Measurements from ENCODE around the gene ADD3.
"Not testable (repeated sequence)": the region's sequence is repeated elsewhere in the genome, so short reads cannot be mapped to it uniquely, and the experiment has no call there.

Gene ADD3

GRCh38 chr10:110036640-110037039 is 28.9 kb downstream of the ADD3 start:
- DNase-seq, result no peak

- no peak for DNase-seq
These were observed 31.5 kb downstream of the ADD3 start for GRCh38 chr10:110039254-110039653.

- DNase-seq, result no peak
These were observed 32.3 kb downstream of the ADD3 start for GRCh38 chr10:110040108-110040507.

GRCh38 chr10:110040767-110041478 is 33.1 kb downstream of the ADD3 start:
- DNase-seq, result no peak

- DNase-seq, result no peak
These were observed 33.7 kb downstream of the ADD3 start for GRCh38 chr10:110041479-110041829.

GRCh38 chr10:110042181-110042580 is 34.4 kb downstream of the ADD3 start:
- DNase-seq, result no peak

- DNase-seq, result no peak
These were observed 35.1 kb downstream of the ADD3 start for GRCh38 chr10:110042891-110043290.

- no peak for DNase-seq
These were observed 36.9 kb downstream of the ADD3 start for GRCh38 chr10:110044681-110045080.

GRCh38 chr10:110045772-110046171 is 38.0 kb downstream of the ADD3 start:
- no peak for DNase-seq

- DNase-seq, result not testable (repeated sequence)
These were observed 40.4 kb downstream of the ADD3 start for GRCh38 chr10:110048145-110048544.

GRCh38 chr10:110048781-110049180 is 41.0 kb downstream of the ADD3 start:
- DNase-seq, result no peak

- DNase-seq, result not testable (repeated sequence)
These were observed 42.3 kb downstream of the ADD3 start for GRCh38 chr10:110049889-110050591.

GRCh38 chr10:110051487-110051886 is 43.7 kb downstream of the ADD3 start:
- DNase-seq, result no peak

GRCh38 chr10:110052916-110053315 is 45.1 kb downstream of the ADD3 start:
- DNase-seq, result no peak

GRCh38 chr10:110056822-110057221 is 49.0 kb downstream of the ADD3 start:
- no peak for DNase-seq

- no peak for DNase-seq
These were observed 49.7 kb downstream of the ADD3 start for GRCh38 chr10:110057456-110057855.

GRCh38 chr10:110058212-110058611 is 50.4 kb downstream of the ADD3 start:
- no peak for DNase-seq

- DNase-seq, result no peak
These were observed 52.1 kb downstream of the ADD3 start for GRCh38 chr10:110059925-110060324.

- DNase-seq, result no peak
These were observed 53.9 kb downstream of the ADD3 start for GRCh38 chr10:110061687-110062086.

- no peak for DNase-seq
These were observed 57.5 kb downstream of the ADD3 start for GRCh38 chr10:110065269-110065668.

- no peak for DNase-seq
These were observed 60.4 kb downstream of the ADD3 start for GRCh38 chr10:110067960-110068770.

- no peak for DNase-seq
These were observed 61.0 kb downstream of the ADD3 start for GRCh38 chr10:110068780-110069179.

GRCh38 chr10:110069502-110069982 is 61.8 kb downstream of the ADD3 start:
- DNase-seq, result no peak

GRCh38 chr10:110073896-110074295 is 66.1 kb downstream of the ADD3 start:
- DNase-seq, result no peak

All from NCI-H1048 (cell line).